A549 treated with Hydrocortisone at 1 μM for 4 hours (cell line): ENCODE measurements around the gene CT45A3. TPM values are rescaled to one million over a fixed set of nuclear protein-coding genes. Genes with fewer than 3 reads are reported as not detected.

Experiments
- total RNA-seq: library from RNA; stranded (reverse); fragments of 200-300 nt; extraction: Qiagen RNA extraction; gene quantifications from 5 replicates; pipeline ENCODE4 v1.2.3, GENCODE V29; 2022

CT45A3 gene
- total RNA-seq: 0.26 TPM in 1 of 5 replicates, not detected in the others

GRCh38 chrX:135768091-135768490 lies at the start of gene CT45A3:
Gene CT45A3, minus strand, starts transcription at chrX:135768191. Its CDS starts 3,747 bp downstream, at chrX:135764444.

GRCh38 chrX:135802687-135803086 lies 34.7 kb upstream of the CT45A3 start, which contains the start of gene CT45A6:
Gene CT45A6, minus strand, starts transcription at chrX:135802787. Its CDS starts 3,794 bp downstream, at chrX:135798993.

GRCh38 chrX:135785403-135785802 lies 17.4 kb upstream of the CT45A3 start, which contains the start of gene CT45A5:
Gene CT45A5, minus strand, starts transcription at chrX:135785503. Its CDS starts 3,774 bp downstream, at chrX:135781729.

GRCh38 chrX:135713183-135713689 lies 54.8 kb downstream of the CT45A3 start, which contains the start of gene CT45A1:
Gene CT45A1, plus strand, starts transcription at chrX:135713639. Its CDS starts 5,302 bp downstream, at chrX:135718941.

Other genes starting within 250 kb of the CT45A3 start
- 0.07 to 0.17 TPM (median 0.11 TPM) in 5 replicates for gene INTS6L, start 247.5 kb downstream of the CT45A3 start, total RNA-seq
- not detected in 5 replicates for gene CT45A1, start 54.6 kb downstream of the CT45A3 start, total RNA-seq
- gene CT45A5, start 17.3 kb upstream of the CT45A3 start, total RNA-seq: 0.10 to 0.13 TPM (median 0.12 TPM) in 3 of 5 replicates, not detected in the others
- gene CT45A6, start 34.6 kb upstream of the CT45A3 start, total RNA-seq: not detected in 5 replicates
- 0.10 TPM in 1 of 5 replicates, not detected in the others for gene CT45A2, start 51.8 kb upstream of the CT45A3 start, total RNA-seq
- not detected in 5 replicates for gene CT45A7, start 69.1 kb upstream of the CT45A3 start, total RNA-seq
- gene CT45A8, start 86.3 kb upstream of the CT45A3 start, total RNA-seq: not detected in 5 replicates
- not detected in 5 replicates for gene CT45A9, start 103.6 kb upstream of the CT45A3 start, total RNA-seq
- 0.31 to 0.67 TPM (median 0.44 TPM) in 5 replicates for gene CT45A10, start 125.3 kb upstream of the CT45A3 start, total RNA-seq
- not detected in 5 replicates for gene SAGE1, start 125.5 kb upstream of the CT45A3 start, total RNA-seq
- 16.4 to 21.1 TPM (median 18.6 TPM) in 5 replicates for gene MMGT1, start 205.8 kb upstream of the CT45A3 start, total RNA-seq
- gene SLC9A6, start 217.2 kb upstream of the CT45A3 start, total RNA-seq: 6.4 to 11.2 TPM (median 8.3 TPM) in 5 replicates